Neural progenitor cell (in vitro differentiated cells): Measurements from ENCODE around the gene KIF24.

Source experiments
- EZH2 ChIP-seq: fragments of 200-600 bp; sonication (generic); IDR thresholded peaks from 2 replicates; pipeline ENCODE4 v1.6.1; 2017; ENCODE audit warnings: antibody characterized with exemption, mild to moderate bottlenecking, moderate library complexity
- TF ChIP-seq, protein P1 (sequence below): fragments of 200-600 bp; sonication (generic); IDR thresholded peaks from 2 replicates; pipeline ENCODE4 v1.5.1; 2017; ENCODE audit warnings: antibody characterized with exemption, mild to moderate bottlenecking

DNA sequence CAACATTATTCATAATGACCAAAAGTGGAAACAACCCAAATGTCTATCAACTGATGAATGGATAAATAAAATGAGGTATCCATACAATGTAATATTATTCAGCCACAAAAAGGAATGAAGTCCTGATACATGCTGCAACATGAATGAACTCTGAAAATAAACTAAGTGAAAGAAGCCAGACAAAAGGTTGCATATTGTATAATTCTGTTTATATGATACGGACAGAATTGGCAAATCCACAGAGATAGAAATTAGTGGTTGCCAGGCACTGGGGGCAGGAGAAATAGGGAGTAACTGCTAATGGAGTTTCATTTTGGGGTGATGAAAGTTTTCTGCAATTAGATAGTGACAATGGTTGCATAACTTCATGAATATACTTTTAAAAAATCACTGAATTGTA lies 47.0 kb downstream of the KIF24 start:
- TF ChIP-seq, protein P1, sequence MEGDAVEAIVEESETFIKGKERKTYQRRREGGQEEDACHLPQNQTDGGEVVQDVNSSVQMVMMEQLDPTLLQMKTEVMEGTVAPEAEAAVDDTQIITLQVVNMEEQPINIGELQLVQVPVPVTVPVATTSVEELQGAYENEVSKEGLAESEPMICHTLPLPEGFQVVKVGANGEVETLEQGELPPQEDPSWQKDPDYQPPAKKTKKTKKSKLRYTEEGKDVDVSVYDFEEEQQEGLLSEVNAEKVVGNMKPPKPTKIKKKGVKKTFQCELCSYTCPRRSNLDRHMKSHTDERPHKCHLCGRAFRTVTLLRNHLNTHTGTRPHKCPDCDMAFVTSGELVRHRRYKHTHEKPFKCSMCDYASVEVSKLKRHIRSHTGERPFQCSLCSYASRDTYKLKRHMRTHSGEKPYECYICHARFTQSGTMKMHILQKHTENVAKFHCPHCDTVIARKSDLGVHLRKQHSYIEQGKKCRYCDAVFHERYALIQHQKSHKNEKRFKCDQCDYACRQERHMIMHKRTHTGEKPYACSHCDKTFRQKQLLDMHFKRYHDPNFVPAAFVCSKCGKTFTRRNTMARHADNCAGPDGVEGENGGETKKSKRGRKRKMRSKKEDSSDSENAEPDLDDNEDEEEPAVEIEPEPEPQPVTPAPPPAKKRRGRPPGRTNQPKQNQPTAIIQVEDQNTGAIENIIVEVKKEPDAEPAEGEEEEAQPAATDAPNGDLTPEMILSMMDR: no peak
- TF ChIP-seq EZH2: no peak
